ENCODE results near the gene PTPRE.

The PTPRE gene

DNA sequence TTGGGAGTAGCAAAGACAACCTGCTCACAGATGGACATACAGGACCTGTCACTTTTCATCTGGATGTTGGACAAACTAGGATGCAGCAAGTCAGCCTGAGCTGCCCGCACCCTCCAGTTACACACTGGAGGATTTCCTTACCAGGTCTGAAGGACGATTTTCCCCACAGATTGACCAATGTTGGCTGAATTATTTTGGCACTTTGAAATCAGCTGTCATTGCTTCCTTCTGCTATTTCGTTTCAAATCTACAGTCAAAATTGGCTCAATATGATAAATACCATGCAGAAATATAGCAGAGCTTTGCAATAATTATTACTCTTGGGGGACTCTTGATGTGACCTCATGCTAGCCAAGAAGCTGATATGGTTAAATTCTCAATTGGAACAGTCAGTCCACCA, 16.7 kb upstream of the PTPRE start:
- H3K9me3 ChIP-seq (ENCODE audit: severe bottlenecking): no peaks in the 10 kb centered on the region
- no peak overlapping the region for H3K4me3 ChIP-seq (ENCODE audit: severe bottlenecking)
- no peaks in the 10 kb centered on the region for H3K36me3 ChIP-seq (ENCODE audit: low read depth)
- H3K27me3 ChIP-seq (ENCODE audit: insufficient read depth, poor library complexity, severe bottlenecking): no peaks in the 10 kb centered on the region
- H3K4me1 ChIP-seq (ENCODE audit: insufficient read depth, poor library complexity, severe bottlenecking): peaks cover 7% of the 10 kb centered on the region
- ATAC-seq (ENCODE audit: low read depth) (no peak), DNase-seq (ENCODE audit: low spot score) (no peak)
- H3K27ac ChIP-seq (ENCODE audit: poor library complexity, severe bottlenecking): peak overlapping the region; percentile 9
- TF ChIP-seq, protein P1, sequence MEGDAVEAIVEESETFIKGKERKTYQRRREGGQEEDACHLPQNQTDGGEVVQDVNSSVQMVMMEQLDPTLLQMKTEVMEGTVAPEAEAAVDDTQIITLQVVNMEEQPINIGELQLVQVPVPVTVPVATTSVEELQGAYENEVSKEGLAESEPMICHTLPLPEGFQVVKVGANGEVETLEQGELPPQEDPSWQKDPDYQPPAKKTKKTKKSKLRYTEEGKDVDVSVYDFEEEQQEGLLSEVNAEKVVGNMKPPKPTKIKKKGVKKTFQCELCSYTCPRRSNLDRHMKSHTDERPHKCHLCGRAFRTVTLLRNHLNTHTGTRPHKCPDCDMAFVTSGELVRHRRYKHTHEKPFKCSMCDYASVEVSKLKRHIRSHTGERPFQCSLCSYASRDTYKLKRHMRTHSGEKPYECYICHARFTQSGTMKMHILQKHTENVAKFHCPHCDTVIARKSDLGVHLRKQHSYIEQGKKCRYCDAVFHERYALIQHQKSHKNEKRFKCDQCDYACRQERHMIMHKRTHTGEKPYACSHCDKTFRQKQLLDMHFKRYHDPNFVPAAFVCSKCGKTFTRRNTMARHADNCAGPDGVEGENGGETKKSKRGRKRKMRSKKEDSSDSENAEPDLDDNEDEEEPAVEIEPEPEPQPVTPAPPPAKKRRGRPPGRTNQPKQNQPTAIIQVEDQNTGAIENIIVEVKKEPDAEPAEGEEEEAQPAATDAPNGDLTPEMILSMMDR (IDR thresholded peaks at IDR 0.05; ENCODE audit: poor library complexity, severe bottlenecking): no peak

DNA sequence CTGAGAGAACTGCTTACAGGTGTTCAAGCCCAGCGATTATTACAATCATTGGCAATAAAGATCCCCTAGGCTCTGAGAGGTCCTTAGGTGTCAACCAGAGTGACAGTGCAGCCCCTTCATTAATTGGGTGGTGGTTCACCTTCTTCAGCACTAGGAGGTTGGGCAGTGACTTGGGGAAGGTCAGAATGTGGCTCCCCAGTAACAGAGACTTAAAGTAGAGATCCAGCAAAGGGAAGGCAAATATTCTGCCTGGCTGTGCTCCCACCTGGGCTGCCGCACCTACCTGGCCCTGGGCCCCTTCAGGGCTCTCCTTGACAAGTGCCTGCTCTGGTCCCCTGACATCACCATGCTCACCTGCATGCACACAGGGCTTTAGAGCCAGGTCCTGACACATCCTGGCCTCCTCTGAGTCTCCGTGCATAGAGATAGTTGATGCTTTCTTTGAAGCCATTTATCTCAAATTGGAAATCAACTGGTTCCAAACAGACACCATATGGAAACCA, 16.0 kb upstream of the PTPRE start:
- no peaks in the 10 kb centered on the region for H3K36me3 ChIP-seq (ENCODE audit: low read depth)
- H3K9me3 ChIP-seq (ENCODE audit: severe bottlenecking): no peaks in the 10 kb centered on the region
- TF ChIP-seq, protein P1 (IDR thresholded peaks at IDR 0.05; ENCODE audit: poor library complexity, severe bottlenecking): no peak
- no peak overlapping the region for H3K4me3 ChIP-seq (ENCODE audit: severe bottlenecking)
- H3K27ac ChIP-seq (ENCODE audit: poor library complexity, severe bottlenecking): no peak overlapping the region
- ATAC-seq (ENCODE audit: low read depth) (no peak), DNase-seq (ENCODE audit: low spot score) (no peak)
- peaks cover 7% of the 10 kb centered on the region for H3K4me1 ChIP-seq (ENCODE audit: insufficient read depth, poor library complexity, severe bottlenecking)
- no peaks in the 10 kb centered on the region for H3K27me3 ChIP-seq (ENCODE audit: insufficient read depth, poor library complexity, severe bottlenecking)

DNA sequence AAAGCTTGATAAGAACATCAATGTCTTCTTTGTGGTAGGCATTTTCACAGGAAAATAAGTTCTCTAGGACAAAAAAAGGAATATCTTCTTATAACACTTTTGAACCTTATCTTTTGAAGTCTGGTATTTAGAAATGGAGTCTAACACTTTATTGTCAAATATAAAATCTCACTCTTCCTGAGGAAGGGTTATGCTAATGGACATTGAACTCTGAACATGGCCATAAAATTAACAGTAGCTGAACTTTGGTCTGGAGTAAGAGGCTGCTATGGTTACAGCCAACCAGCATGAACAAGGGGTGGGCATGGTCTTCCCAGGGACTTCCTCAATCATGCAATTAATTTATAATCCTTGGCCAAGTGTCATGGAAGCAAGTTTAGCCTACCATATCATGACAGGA, 14.2 kb upstream of the PTPRE start, which contains the start of gene CLRN3:
Gene CLRN3 (minus strand): TSS at position 199 of the 400 bp plus-strand sequence. CDS start 157 bp downstream, at position 42.
- H3K4me3 ChIP-seq (ENCODE audit: severe bottlenecking): no peak within 1 kb of the TSS

DNA sequence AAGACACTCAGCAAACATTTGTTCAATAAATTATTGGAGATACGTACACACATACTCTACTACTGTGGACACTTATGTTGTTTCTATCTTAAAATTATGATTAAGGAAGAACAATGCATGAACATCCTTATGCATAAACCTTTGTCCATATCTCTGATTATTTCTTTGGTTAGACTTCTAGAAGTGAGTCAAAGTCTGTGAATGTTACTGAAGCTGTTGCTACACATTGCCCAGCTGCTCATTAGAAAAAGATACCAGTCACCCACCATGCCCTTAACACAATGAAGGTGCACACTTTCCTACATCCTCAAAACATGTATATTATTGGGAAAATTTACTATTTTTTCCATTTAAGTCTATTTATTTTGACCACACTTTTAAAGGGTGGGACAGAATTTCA, 12.8 kb upstream of the PTPRE start:
- Histone ChIP-seq H3K4me3 (ENCODE audit: severe bottlenecking) (no peak overlapping the region), H3K27ac (ENCODE audit: poor library complexity, severe bottlenecking) (no peak overlapping the region), H3K9me3 (ENCODE audit: severe bottlenecking) (no peaks in the 10 kb centered on the region), H3K4me1 (ENCODE audit: insufficient read depth, poor library complexity, severe bottlenecking) (peaks cover 7% of the 10 kb centered on the region), H3K27me3 (ENCODE audit: insufficient read depth, poor library complexity, severe bottlenecking) (no peaks in the 10 kb centered on the region), H3K36me3 (ENCODE audit: low read depth) (no peaks in the 10 kb centered on the region)
- TF ChIP-seq, protein P1 (IDR thresholded peaks at IDR 0.05; ENCODE audit: poor library complexity, severe bottlenecking): no peak
- peak; percentile 29; the same call in 1 of the 3 replicates for ATAC-seq (ENCODE audit: low read depth)
- no peak for DNase-seq (ENCODE audit: low spot score)

More for the DNA sequence above, 14.2 kb upstream of the PTPRE start, which contains the start of gene CLRN3:
- no peaks in the 10 kb centered on the region for H3K9me3 ChIP-seq (ENCODE audit: severe bottlenecking)
- no peaks in the 10 kb centered on the region for H3K36me3 ChIP-seq (ENCODE audit: low read depth)
- no peak for DNase-seq (ENCODE audit: low spot score)
- H3K27ac ChIP-seq (ENCODE audit: poor library complexity, severe bottlenecking): no peak within 1 kb of the TSS
- H3K4me1 ChIP-seq (ENCODE audit: insufficient read depth, poor library complexity, severe bottlenecking): peaks cover 7% of the 10 kb centered on the region
- no peaks in the 10 kb centered on the region for H3K27me3 ChIP-seq (ENCODE audit: insufficient read depth, poor library complexity, severe bottlenecking)
- TF ChIP-seq, protein P1 (IDR thresholded peaks at IDR 0.05; ENCODE audit: poor library complexity, severe bottlenecking): no peak
- no peak for ATAC-seq (ENCODE audit: low read depth)

DNA sequence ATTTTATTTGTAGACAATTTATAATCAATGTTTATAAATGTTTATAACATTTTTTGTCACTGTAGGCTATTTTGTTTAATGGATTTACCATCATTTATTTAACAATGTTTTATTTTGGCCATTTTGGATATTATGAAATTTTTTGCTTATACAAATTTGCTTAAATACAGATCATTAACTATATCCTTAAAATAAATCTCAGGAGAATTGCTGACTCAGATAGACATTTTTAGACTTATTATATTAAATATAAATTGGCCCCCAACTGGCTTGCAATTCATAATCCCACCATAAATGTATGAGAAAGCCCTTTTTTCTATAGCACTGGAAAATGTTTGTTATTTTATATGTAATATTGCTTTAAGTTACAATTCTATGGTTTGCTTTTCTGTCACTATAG, 10.3 kb upstream of the PTPRE start:
- ATAC-seq (ENCODE audit: low read depth): no peak
- no peak overlapping the region for H3K4me3 ChIP-seq (ENCODE audit: severe bottlenecking)
- DNase-seq (ENCODE audit: low spot score): no peak
- H3K36me3 ChIP-seq (ENCODE audit: low read depth): no peaks in the 10 kb centered on the region
- TF ChIP-seq, protein P1 (IDR thresholded peaks at IDR 0.05; ENCODE audit: poor library complexity, severe bottlenecking): no peak
- no peaks in the 10 kb centered on the region for H3K4me1 ChIP-seq (ENCODE audit: insufficient read depth, poor library complexity, severe bottlenecking)
- H3K9me3 ChIP-seq (ENCODE audit: severe bottlenecking): no peaks in the 10 kb centered on the region
- no peak overlapping the region for H3K27ac ChIP-seq (ENCODE audit: poor library complexity, severe bottlenecking)
- H3K27me3 ChIP-seq (ENCODE audit: insufficient read depth, poor library complexity, severe bottlenecking): no peaks in the 10 kb centered on the region
